Caco-2 (cell line): ENCODE results near the gene SORT1. TPM values are rescaled to one million over a fixed set of nuclear protein-coding genes. Genes with fewer than 3 reads are reported as not detected.

Experiments
- BruUV-seq: library from RNA; stranded (reverse); fragments of 400-500 nt; replicated peaks from 2 replicates; lab custom pipeline; 2021; lab: Mats Ljungman, UMichigan
- CTCF ChIA-PET: fragments of 300-600 bp; sonication (Branson Sonifier 250); formaldehyde crosslinking; loops from one replicate; lab custom pipeline; 2022; ENCODE audit warnings: antibody characterized with exemption; lab: Charles Lee
- POLR2A ChIA-PET: fragments of 300-600 bp; sonication (Branson Sonifier 250); formaldehyde crosslinking; loops from one replicate; lab custom pipeline; 2022; ENCODE audit warnings: antibody characterized with exemption; lab: Charles Lee
- DNase-seq, 2 experiments: peaks; one replicate each; pipeline versions ENCODE4 v3.0.0 to v3.0.0-alpha.2; 2020 to 2022
- H3K27me3 ChIP-seq: replicated peaks from 2 replicates; pipeline ENCODE4 v1.6.0; 2011; ENCODE audit warnings: low read length; ENCODE audit not compliant: control insufficient read depth, insufficient read depth
- H3K36me3 ChIP-seq: 2 replicates; pipeline ENCODE4 v1.5.1; 2011; ENCODE audit warnings: low read length; ENCODE audit not compliant: control insufficient read depth, insufficient read depth
- H3K4me1 ChIP-seq: fragments of 250-450 bp; sonication (Bioruptor Pico); 2 replicates; pipeline ENCODE4 v1.5.1; 2020; ENCODE audit warnings: mild to moderate bottlenecking
- H3K4me3 ChIP-seq: 2 replicates; pipeline ENCODE4 v1.5.1; 2011; ENCODE audit warnings: low read depth, mild to moderate bottlenecking, control low read depth, low read length
- H3K9me3 ChIP-seq: fragments of 250-450 bp; sonication (Bioruptor Pico); 2 replicates; pipeline ENCODE4 v1.5.1; 2020; ENCODE audit warnings: mild to moderate bottlenecking, moderate library complexity
- H3K27ac Mint-ChIP-seq: one replicate; pipeline ENCODE4 v1.8.0; 2022; ENCODE audit warnings: mixed read lengths; ENCODE audit not compliant: unreplicated experiment
- H3K27me3 Mint-ChIP-seq: one replicate; pipeline ENCODE4 v1.8.0; 2022; ENCODE audit warnings: mixed read lengths; ENCODE audit not compliant: insufficient read depth, unreplicated experiment
- H3K36me3 Mint-ChIP-seq: one replicate; pipeline ENCODE4 v1.8.0; 2022; ENCODE audit warnings: mild to moderate bottlenecking, mixed read lengths; ENCODE audit not compliant: insufficient read depth, unreplicated experiment
- H3K4me1 Mint-ChIP-seq: one replicate; pipeline ENCODE4 v1.8.0; 2022; ENCODE audit warnings: low read depth, mixed read lengths; ENCODE audit not compliant: unreplicated experiment
- H3K4me3 Mint-ChIP-seq: one replicate; pipeline ENCODE4 v1.8.0; 2022; ENCODE audit warnings: mild to moderate bottlenecking, moderate library complexity, mixed read lengths; ENCODE audit not compliant: unreplicated experiment
- H3K9me3 Mint-ChIP-seq: one replicate; pipeline ENCODE4 v1.8.0; 2022; ENCODE audit warnings: mixed read lengths; ENCODE audit not compliant: unreplicated experiment
- CTCF ChIP-seq, 2 experiments: fragments of 200-600 bp in 1 of 2; IDR thresholded peaks; 1 replicate in 1 of 2; 2 replicates in 1 of 2; pipeline versions ENCODE4 v1.5.1 to v1.8.0; 2011 to 2022; ENCODE audit warnings: antibody characterized with exemption in 1 of 2, control low read depth in 1 of 2, inconsistent platforms in 1 of 2, low read depth in 1 of 2, low read length in 1 of 2, mild to moderate bottlenecking in 1 of 2, moderate library complexity in 1 of 2; ENCODE audit not compliant: insufficient read depth in 1 of 2, severe bottlenecking in 1 of 2, unreplicated experiment in 1 of 2
- intact Hi-C: fragments of 100-400 bp; cut with micrococcal nuclease; formaldehyde crosslinking; loops from one replicate; pipeline ENCODE4 v1.10.0; 2022; ENCODE audit not compliant: unreplicated experiment
- total RNA-seq: library from RNA; stranded (reverse); gene quantifications from 2 replicates; pipeline ENCODE4 v1.2.3, GENCODE V29; 2022

The SORT1 gene
- total RNA-seq, 1 experiment from 2014 or later, result 67.1 TPM

GRCh38 chr1:109404838-109405237 is 7.1 kb upstream of the SORT1 start:
- DNase-seq, result no peak
- intact Hi-C loops, result no loop called here
- CTCF ChIA-PET, result no interaction called here
- Histone ChIP-seq H3K36me3 (no peaks in the 10 kb centered on the region), H3K27me3 (no peaks in the 10 kb centered on the region), H3K4me1 (no peaks in the 10 kb centered on the region), H3K4me3 (no peak overlapping the region), H3K9me3 (no peaks in the 10 kb centered on the region)
- no TSS peak for BruUV-seq
- no peaks in the 10 kb centered on the region for H3K9me3 Mint-ChIP-seq
- TF ChIP-seq CTCF (IDR thresholded peaks at IDR 0.05; ENCODE audit: insufficient read depth in 1 of 2, low read depth in 1 of 2, low read length in 1 of 2, severe bottlenecking in 1 of 2, unreplicated experiment in 1 of 2), result no peak
- H3K27me3 Mint-ChIP-seq, result no peaks in the 10 kb centered on the region
- no peak overlapping the region for H3K27ac Mint-ChIP-seq
- no peaks in the 10 kb centered on the region for H3K4me1 Mint-ChIP-seq
- no peak overlapping the region for H3K4me3 Mint-ChIP-seq
- peaks cover 44% of the 10 kb centered on the region for H3K36me3 Mint-ChIP-seq
- POLR2A ChIA-PET, result no interaction called here

- Mint-ChIP-seq H3K36me3 (peaks cover 24% of the 10 kb centered on the region), H3K27ac (no peak overlapping the region), H3K4me3 (no peak overlapping the region), H3K9me3 (no peaks in the 10 kb centered on the region), H3K4me1 (no peaks in the 10 kb centered on the region), H3K27me3 (no peaks in the 10 kb centered on the region)
- POLR2A ChIA-PET, result no interaction called here
- CTCF ChIA-PET, result no interaction called here
- Histone ChIP-seq H3K4me3 (no peak overlapping the region), H3K9me3 (no peaks in the 10 kb centered on the region), H3K4me1 (peaks cover 8% of the 10 kb centered on the region; the same call in 1 of the 2 replicates), H3K36me3 (no peaks in the 10 kb centered on the region), H3K27me3 (no peaks in the 10 kb centered on the region)
- DNase-seq, result no peak
- TF ChIP-seq CTCF (IDR thresholded peaks at IDR 0.05; ENCODE audit: insufficient read depth in 1 of 2, low read depth in 1 of 2, low read length in 1 of 2, severe bottlenecking in 1 of 2, unreplicated experiment in 1 of 2), result no peak
- intact Hi-C loops, result no loop called here
- no TSS peak for BruUV-seq
These were observed 4.3 kb upstream of the SORT1 start for GRCh38 chr1:109402025-109402424.

- Mint-ChIP-seq H3K27ac (no peak overlapping the region), H3K27me3 (no peaks in the 10 kb centered on the region), H3K36me3 (peaks cover 9% of the 10 kb centered on the region), H3K4me1 (no peaks in the 10 kb centered on the region), H3K4me3 (no peak overlapping the region), H3K9me3 (no peaks in the 10 kb centered on the region)
- intact Hi-C loops, result no loop called here
- ChIA-PET CTCF (interaction anchor here (0.9 to 1.4 kb wide), 2 partner anchors 146 to 161 kb away, joined by 3 to 4 read pairs; no protein-coding TSS in a partner anchor), POLR2A (no interaction called here)
- Histone ChIP-seq H3K36me3 (no peaks in the 10 kb centered on the region), H3K9me3 (no peaks in the 10 kb centered on the region), H3K4me1 (peaks cover 18% of the 10 kb centered on the region), H3K4me3 (no peak overlapping the region), H3K27me3 (no peaks in the 10 kb centered on the region)
- no peak for DNase-seq
- TF ChIP-seq CTCF (IDR thresholded peaks at IDR 0.05; ENCODE audit: insufficient read depth in 1 of 2, low read depth in 1 of 2, low read length in 1 of 2, severe bottlenecking in 1 of 2, unreplicated experiment in 1 of 2), result no peak
- no TSS peak for BruUV-seq
These were observed 2.4 kb upstream of the SORT1 start for GRCh38 chr1:109400035-109400655.
